HG03342 (cell line): Measurements from ENCODE around the gene CPVL.
A peak's percentile ranks its signal among the peaks of the same experiment; 100 is the strongest.
"Not testable (repeated sequence)": the region's sequence is repeated elsewhere in the genome, so short reads cannot be mapped to it uniquely, and the experiment has no call there.

Experiments
- ATAC-seq: cut with Tn5 transposase; IDR thresholded peaks from one replicate; pipeline ENCODE4 v1.9.1; 2021; ENCODE audit warnings: mild to moderate bottlenecking, moderate library complexity; ENCODE audit not compliant: unreplicated experiment

Gene CPVL

GRCh38 chr7:29122081-29122480 is 24.3 kb downstream of the CPVL start:
- ATAC-seq: no peak

DNA sequence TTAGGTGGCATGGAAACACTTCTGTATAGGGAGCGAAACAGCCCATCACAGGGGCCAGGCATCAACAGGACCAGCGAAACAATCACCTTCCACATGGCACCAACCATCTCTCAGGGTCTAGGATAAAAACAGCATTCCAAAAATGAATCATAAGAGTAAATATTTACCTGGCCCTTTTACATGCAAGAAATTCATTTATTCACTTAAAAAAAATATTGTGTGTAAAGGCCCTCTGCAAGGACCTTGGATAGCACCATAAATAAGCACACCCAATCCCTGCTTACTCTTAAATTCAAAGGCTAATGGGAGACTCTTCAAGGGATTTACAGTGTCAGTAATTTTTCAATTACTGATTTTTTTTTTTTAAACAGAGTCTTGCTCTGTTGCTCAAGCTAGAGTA is 25.4 kb downstream of the CPVL start:
- ATAC-seq: no peak

DNA sequence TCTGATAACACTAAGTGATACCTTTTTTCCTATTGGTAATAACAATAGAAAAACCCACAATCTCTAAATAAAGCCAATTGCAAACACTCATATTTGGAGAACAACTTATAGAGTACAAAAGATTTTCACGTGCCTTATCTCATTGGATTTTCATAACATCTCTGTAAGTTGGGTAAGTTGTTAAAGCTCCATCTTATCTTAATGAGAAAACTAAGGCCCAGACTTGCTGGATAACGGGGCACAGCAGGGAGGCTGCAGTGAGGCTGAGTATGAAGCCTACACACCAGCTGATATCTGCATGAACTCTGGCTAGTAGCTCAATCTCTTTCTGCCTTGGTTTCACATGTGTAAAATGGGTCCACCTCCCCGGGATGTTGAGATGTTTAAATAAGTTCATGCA is 26.8 kb downstream of the CPVL start:
- ATAC-seq: no peak

DNA sequence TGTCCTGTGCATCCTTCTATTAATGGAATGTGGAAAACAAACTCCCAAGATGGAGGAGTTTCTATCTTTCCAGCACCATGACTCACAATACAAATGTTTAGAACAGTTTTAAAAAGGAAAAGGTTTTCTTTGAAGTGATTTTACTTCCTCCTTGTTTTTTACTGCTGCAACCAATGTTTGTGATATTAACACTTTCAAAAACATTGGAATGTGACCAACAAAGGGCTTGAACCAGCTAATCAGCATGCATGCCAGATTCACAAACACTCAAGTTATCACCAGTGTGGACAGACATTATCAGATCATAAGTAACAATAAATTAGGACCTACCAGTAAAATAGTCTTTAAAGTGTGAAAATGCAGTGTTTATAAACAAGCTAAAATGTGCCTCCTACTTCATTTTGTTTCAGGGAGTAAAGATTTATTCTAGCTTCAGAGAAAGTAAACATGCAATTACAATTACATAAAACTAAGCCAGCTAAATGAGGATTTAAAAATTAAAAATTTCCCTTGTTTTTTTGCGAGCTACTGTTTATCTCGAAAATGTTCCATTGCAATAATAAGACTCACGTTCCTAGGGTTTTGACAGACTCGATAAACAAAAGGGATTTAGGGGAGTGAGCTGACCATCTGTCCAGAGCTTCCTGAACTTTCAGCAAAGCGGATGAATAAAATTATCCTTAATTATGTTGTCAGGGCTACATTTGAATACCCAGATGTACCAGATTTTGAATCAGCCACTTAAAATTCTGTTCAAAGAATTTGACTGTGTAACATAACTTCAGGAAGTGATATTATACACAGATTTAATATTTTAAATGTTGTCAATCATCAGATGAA is 29.8 kb downstream of the CPVL start:
- ATAC-seq: no peak

DNA sequence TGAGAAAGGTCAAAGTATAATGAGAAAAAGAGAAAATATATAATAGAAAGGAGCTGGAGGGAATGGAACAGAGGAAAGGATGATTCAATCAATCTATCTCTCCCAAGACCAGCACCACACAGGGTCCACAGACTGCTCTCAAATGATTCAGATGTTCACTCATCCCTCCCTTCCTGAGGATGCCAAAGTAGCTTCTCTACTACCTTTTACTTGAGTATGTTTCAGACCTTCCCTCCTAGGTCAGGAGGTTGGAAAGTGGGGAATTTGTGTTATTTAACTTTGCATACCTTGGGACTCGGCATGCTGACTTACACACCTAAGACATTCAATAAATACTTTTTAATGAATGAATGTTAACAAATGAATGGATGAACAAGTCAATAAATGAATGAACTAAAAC is 30.6 kb downstream of the CPVL start:
- ATAC-seq: no peak

DNA sequence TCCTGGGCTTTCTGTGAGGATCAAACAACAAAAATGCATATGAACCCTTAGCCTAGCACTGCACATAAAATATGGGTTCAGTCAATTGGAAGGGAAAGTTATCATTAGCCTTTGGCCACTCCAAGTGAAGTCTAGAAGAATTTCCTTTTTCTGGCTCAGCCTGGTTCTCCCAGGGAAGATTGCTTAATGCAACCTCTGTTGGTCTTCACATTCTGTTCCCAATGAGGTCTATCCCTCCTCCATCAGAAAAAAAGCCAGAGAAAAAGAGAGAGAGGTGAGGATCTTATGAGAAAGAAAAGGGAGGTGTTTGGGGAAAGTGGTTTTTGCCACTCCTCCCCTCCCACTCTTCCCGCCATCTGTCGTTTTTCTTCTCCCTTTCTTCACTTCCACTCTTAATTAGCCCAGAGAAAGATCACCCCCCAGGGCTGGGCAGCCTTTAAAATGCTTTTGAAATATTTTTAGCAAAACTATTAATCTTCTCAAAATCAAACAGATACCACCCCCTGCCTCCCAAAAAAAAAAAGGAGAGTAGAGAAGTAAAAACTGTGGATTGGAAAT is 31.1 kb downstream of the CPVL start:
- ATAC-seq: no peak

DNA sequence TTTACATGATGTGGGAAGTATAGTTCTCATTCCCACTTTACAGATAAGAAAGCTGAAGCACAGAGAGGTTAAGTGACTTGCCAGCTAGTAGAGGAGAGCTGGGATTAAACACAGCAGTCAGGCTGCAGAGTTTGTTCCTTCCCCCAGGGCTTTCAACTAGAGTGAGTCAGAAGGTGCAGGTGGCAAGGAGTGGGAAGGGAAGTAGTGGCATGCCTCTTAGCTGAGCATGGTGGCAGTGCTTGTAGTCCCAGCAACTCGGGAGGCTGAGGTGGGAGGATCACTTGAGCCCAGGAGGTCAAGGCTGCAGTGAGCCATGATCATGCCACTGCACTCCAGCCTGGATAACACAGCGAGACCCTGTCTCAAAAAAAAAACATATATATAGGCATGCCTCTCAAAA is 32.1 kb downstream of the CPVL start:
- not testable (repeated sequence) for ATAC-seq

DNA sequence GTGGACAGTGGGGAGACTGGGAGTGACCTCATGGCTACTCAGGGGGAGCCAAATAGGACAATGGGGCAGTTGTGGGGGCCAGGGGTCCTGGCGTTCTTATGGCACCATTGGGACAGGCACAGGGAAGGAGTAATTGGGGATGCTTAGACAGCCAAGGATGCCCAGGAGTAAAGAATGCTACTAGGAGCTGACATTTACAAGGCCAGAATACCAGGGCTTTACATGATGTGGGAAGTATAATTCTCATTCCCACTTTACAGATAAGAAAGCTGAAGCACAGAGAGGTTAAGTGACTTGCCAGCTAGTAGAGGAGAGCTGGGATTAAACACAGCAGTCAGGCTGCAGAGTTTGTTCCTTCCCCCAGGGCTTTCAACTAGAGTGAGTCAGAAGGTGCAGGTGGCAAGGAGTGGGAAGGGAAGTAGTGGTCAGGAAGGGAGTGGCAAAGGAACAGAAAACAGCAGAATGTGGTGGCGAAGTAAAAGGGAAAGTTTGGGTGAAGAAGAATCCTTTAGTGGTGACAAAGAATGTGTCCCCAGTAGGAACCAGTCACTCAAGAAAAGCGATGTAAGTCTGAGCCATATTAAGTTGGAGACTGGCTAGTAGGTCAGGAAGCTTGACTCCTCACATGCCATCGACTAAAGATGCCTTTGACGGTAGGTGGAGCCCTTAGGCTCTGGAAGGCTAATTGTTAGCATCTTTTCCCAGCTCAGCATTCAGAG is 32.8 kb downstream of the CPVL start:
- no peak for ATAC-seq

- no peak for ATAC-seq
These were observed 33.6 kb downstream of the CPVL start for GRCh38 chr7:29112721-29113120.

GRCh38 chr7:29109899-29110298 is 36.4 kb downstream of the CPVL start:
- ATAC-seq: no peak

DNA sequence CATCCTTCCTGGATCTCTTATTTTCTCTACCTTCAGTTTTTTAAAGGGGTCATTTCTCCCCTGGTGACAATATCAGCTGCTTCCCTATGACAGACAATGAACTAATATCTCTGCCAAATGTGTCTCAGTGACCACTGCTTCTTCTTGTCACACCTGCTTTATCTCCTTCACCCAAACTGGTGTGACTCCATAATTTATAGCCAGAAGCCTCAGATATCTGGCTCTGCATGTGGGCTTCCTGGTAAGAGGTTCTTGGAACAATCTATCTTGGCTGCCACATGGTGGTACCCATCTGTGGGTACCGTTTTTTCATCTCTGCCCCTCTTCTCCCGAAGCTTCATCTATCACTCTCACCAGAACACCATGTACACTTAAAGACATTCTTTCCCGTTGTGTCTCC is 37.0 kb downstream of the CPVL start:
- ATAC-seq: no peak

- ATAC-seq: no peak
These were observed 39.3 kb downstream of the CPVL start for GRCh38 chr7:29107056-29107455.

GRCh38 chr7:29106669-29106988 is 39.7 kb downstream of the CPVL start:
- ATAC-seq: no peak

DNA sequence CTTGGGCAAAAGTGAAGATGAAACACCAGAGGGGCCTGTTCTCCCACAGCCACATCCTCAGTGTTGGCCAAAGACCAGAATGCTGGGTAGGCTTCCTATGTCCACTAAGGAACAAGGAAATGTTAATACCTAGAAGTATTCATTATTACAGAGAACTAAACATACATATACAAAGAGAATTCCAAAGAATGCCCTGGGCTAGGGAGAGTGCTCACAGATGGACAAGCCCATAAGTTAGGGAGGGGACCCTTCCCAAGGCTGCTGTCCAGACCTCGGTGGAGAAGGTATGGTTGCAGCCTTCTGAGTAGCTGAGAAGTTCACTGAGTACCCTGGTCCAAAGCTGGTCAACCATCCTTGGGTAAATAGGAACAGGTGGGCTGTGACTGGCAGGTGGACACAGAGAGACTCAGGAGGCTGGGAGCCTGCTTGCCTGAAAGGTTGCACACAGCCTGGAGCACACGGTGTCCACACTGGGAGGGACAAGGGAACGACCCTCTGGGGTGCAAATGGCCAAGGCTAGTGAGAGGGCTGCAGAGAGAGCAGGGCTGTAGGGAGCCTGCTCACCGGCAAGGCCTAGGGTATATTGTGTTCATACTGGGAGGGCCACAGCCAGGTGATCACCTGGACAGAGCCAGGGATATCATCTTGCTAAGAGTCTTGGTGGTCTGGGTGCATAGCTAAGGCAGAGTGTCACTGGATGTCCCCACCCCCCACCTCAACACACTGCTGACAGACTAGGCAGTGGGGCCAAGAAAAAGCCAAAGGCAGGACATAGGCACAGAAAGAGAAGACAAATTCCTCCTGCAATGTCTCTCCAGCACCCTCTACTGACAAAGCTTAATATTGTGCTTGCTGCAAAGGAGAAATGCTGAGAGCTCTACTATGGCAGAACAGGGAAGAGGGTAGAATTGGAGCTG is 40.3 kb downstream of the CPVL start:
- peak; percentile 45 for ATAC-seq

- no peak for ATAC-seq
These were observed 41.1 kb downstream of the CPVL start for GRCh38 chr7:29105191-29105590.

- no peak for ATAC-seq
These were observed 43.7 kb downstream of the CPVL start for GRCh38 chr7:29102558-29103151.

GRCh38 chr7:29100924-29101323 is 45.4 kb downstream of the CPVL start:
- no peak for ATAC-seq

DNA sequence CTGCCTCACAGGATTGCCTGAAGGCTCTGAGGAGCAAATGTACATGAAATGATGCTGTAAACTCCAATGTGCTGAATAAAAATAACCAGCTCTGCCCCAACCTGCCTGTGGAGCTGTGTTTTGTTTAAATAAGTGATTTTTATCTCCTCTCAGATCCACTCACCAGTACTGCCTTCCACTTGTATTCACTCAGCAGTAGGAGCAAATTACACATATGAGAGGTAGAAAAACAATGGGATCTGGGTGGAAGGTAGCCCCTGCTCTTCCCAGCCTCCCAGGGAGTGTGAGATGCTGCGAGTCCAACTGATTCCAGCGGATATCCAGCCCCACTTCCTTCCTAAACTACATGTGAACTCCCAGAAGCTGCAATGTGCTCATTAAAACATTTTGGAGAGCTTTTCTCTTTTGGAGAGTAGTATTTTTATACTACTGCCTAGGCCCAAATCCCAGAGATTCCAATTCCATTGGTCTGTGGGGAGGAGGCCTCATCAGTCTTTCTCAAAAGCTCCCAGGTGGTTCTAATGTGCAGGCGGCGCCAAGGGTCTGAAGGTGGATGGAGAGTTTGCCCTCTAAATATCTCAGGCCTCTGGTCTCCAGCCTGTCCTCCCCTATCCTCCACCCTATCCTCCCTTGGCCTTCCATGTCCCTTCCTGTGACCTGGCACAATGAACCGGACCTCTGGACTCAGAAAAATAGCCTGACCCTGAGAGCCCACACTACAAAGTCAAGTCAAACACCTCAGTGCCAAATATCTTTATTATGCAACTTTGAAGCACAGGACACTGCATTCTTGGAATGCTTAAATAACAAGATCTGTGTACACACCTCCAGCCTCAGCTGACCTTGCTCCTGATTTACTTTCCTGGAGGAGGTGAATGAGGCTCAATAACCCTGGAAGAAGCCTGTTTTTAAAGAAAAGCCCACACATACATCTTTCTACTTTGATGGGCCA is 46.2 kb downstream of the CPVL start:
- ATAC-seq: no peak

DNA sequence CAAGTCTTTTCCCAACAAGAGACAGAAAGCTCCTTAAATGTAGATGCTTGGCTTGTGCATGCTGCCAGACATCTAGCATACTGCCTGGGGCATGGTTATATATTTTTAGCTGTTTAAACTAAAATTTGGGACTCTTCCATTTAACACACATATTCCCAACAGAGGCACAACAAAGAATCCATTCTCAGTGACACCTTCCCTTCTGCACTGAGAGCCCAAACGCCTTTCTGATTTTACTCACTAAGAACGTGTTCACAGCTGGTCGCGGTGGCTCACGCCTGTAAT is 49.9 kb downstream of the CPVL start:
- no peak for ATAC-seq
